IPS-18c (cell line): Measurements from ENCODE around the gene MEOX1.

Experiments
- H3K4me3 ChIP-seq: 2 replicates; pipeline ENCODE4 v1.7.0; 2013; ENCODE audit warnings: low read depth, mild to moderate bottlenecking, low read length, moderate library complexity; ENCODE audit not compliant: insufficient read depth
- H3K9me3 ChIP-seq: one replicate; pipeline ENCODE4 v1.6.1; 2013; ENCODE audit warnings: mild to moderate bottlenecking, low read length, moderate library complexity; ENCODE audit not compliant: control insufficient read depth, insufficient read depth

The MEOX1 gene

GRCh38 chr17:43665084-43665936, 3.6 kb upstream of the MEOX1 start:
- Histone ChIP-seq H3K4me3 (no peak overlapping the region), H3K9me3 (no peaks in the 10 kb centered on the region)

GRCh38 chr17:43664096-43664495, 2.4 kb upstream of the MEOX1 start:
- Histone ChIP-seq H3K9me3 (no peaks in the 10 kb centered on the region), H3K4me3 (no peak overlapping the region)

- H3K9me3 ChIP-seq: no peaks in the 10 kb centered on the region
- H3K4me3 ChIP-seq: no peak overlapping the region
Observed at GRCh38 chr17:43663383-43663782, 1.7 kb upstream of the MEOX1 start.

GRCh38 chr17:43662413-43663141, 855 bp upstream of the MEOX1 start:
- Histone ChIP-seq H3K9me3 (peaks cover 2% of the 10 kb centered on the region), H3K4me3 (no peak overlapping the region)

GRCh38 chr17:43660816-43661493, 767 bp downstream of the MEOX1 start:
- Histone ChIP-seq H3K4me3 (no peak overlapping the region), H3K9me3 (peaks cover 2% of the 10 kb centered on the region)

- Histone ChIP-seq H3K9me3 (peaks cover 2% of the 10 kb centered on the region), H3K4me3 (no peak overlapping the region)
Observed at GRCh38 chr17:43659823-43660617, 1.7 kb downstream of the MEOX1 start.

- no peak overlapping the region for H3K4me3 ChIP-seq
Observed at GRCh38 chr17:43658900-43659299, 2.8 kb downstream of the MEOX1 start.

GRCh38 chr17:43655693-43656255, 5.9 kb downstream of the MEOX1 start:
- H3K4me3 ChIP-seq: no peak overlapping the region
- H3K9me3 ChIP-seq: peaks cover 5% of the 10 kb centered on the region

More at GRCh38 chr17:43658900-43659299, 2.8 kb downstream of the MEOX1 start:
- peaks cover 2% of the 10 kb centered on the region for H3K9me3 ChIP-seq

GRCh38 chr17:43652124-43652480, 9.6 kb downstream of the MEOX1 start:
- Histone ChIP-seq H3K9me3 (peaks cover 3% of the 10 kb centered on the region), H3K4me3 (no peak overlapping the region)

- no peak overlapping the region for H3K4me3 ChIP-seq
- peaks cover 3% of the 10 kb centered on the region for H3K9me3 ChIP-seq
Observed at GRCh38 chr17:43650471-43650870, 11.3 kb downstream of the MEOX1 start.

GRCh38 chr17:43648916-43649315, 12.8 kb downstream of the MEOX1 start:
- Histone ChIP-seq H3K9me3 (peaks cover 3% of the 10 kb centered on the region), H3K4me3 (no peak overlapping the region)

- Histone ChIP-seq H3K4me3 (peak overlapping the region; percentile 38; the same call in 1 of the 2 replicates), H3K9me3 (no peaks in the 10 kb centered on the region)
Observed at GRCh38 chr17:43645765-43646481, 15.8 kb downstream of the MEOX1 start.

- H3K4me3 ChIP-seq: 0 out of 2 replicates have a peak overlapping the region, but pooled peaks have one; percentile 38
Observed at GRCh38 chr17:43645450-43645764, 16.3 kb downstream of the MEOX1 start.

GRCh38 chr17:43644081-43644480, 17.6 kb downstream of the MEOX1 start:
- Histone ChIP-seq H3K9me3 (no peaks in the 10 kb centered on the region), H3K4me3 (no peak overlapping the region)

More at GRCh38 chr17:43645450-43645764, 16.3 kb downstream of the MEOX1 start:
- H3K9me3 ChIP-seq: no peaks in the 10 kb centered on the region

- H3K9me3 ChIP-seq: no peaks in the 10 kb centered on the region
- no peak overlapping the region for H3K4me3 ChIP-seq
Observed at GRCh38 chr17:43641416-43641815, 20.3 kb downstream of the MEOX1 start.

GRCh38 chr17:43640491-43641252, 21.1 kb downstream of the MEOX1 start:
- no peaks in the 10 kb centered on the region for H3K9me3 ChIP-seq

More at GRCh38 chr17:43640491-43641252, 21.1 kb downstream of the MEOX1 start:
- H3K4me3 ChIP-seq: no peak overlapping the region
